Liver (tissue), 3 donors: ENCODE data around the gene KCNK3.

ENCODE experiments used
- ATF3 ChIP-seq: IDR thresholded peaks from 2 replicates; pipeline ENCODE4 v1.6.1; 2016; ENCODE audit warnings: antibody characterized with exemption
- CTCF ChIP-seq: fragments of 150-350 bp; IDR thresholded peaks from 2 replicates; pipeline ENCODE4 v1.5.1; 2017; ENCODE audit warnings: improper control_type of control experiment, low read depth, low read length; ENCODE audit not compliant: missing input control
- SP1 ChIP-seq: IDR thresholded peaks from 2 replicates; pipeline ENCODE4 v1.6.1; 2018; ENCODE audit warnings: antibody characterized with exemption, mild to moderate bottlenecking
- TAF1 ChIP-seq: conservative IDR thresholded peaks from 2 replicates; pipeline ENCODE4 v1.6.1; 2016; ENCODE audit warnings: antibody characterized with exemption, mild to moderate bottlenecking
- TF ChIP-seq, protein P1 (sequence below): IDR thresholded peaks from 2 replicates; pipeline ENCODE4 v1.6.1; 2016; ENCODE audit warnings: antibody characterized with exemption
- donor health status: healthy.
- donor health status: healthy.

GRCh38 chr2:26674771-26675170 is 17.8 kb upstream of the KCNK3 start:
- TF ChIP-seq CTCF (no peak), SP1 (no peak), ATF3 (no peak), TAF1 (no peak)
- TF ChIP-seq, protein P1, sequence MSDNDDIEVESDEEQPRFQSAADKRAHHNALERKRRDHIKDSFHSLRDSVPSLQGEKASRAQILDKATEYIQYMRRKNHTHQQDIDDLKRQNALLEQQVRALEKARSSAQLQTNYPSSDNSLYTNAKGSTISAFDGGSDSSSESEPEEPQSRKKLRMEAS: no peak
